GM06990 (cell line): ENCODE measurements around the gene TMEM255A.

Experiments
- DNase-seq: peaks from one replicate; pipeline ENCODE4 v3.0.0-alpha.2; 2011; ENCODE audit not compliant: insufficient read length; ENCODE audit errors: extremely low read depth
- H3K27me3 ChIP-seq: replicated peaks from 2 replicates; pipeline ENCODE4 v1.6.0; 2011; ENCODE audit warnings: low read length; ENCODE audit not compliant: control insufficient read depth, insufficient read depth
- H3K36me3 ChIP-seq: 2 replicates; pipeline ENCODE4 v1.5.1; 2011; ENCODE audit warnings: low read length; ENCODE audit not compliant: control insufficient read depth, insufficient read depth
- H3K4me3 ChIP-seq: replicated peaks from 2 replicates; pipeline ENCODE4 v1.5.1; 2011; ENCODE audit warnings: low read depth, mild to moderate bottlenecking, control low read depth, low read length
- TF ChIP-seq, protein P1 (sequence below): IDR thresholded peaks from 2 replicates; pipeline ENCODE4 v1.5.1; 2011; ENCODE audit warnings: low read length, control low read depth, mild to moderate bottlenecking, inconsistent platforms; ENCODE audit not compliant: insufficient read depth, poor library complexity, severe bottlenecking

TMEM255A gene

DNA sequence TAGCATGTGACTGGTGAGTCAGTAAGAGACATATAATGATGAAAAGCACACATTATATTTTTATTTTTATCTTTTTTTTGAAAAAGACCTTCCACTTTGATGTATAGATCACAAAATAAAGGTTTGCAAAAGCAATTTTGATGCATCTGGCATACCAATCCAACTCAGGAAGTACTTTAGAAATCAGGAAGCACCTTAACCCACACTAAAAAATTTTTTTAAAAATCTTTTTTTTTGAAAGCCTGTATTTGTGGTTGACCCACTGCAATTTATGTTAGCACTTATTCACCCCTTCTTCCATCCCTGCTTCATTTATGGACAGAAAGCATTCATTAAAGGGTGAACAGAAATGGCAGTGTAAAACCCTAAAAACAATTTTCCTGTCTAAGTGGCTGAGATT, 16.6 kb downstream of the TMEM255A start:
- H3K27me3 ChIP-seq, result no peaks in the 10 kb centered on the region
- no peak overlapping the region for H3K4me3 ChIP-seq
- TF ChIP-seq, protein P1, sequence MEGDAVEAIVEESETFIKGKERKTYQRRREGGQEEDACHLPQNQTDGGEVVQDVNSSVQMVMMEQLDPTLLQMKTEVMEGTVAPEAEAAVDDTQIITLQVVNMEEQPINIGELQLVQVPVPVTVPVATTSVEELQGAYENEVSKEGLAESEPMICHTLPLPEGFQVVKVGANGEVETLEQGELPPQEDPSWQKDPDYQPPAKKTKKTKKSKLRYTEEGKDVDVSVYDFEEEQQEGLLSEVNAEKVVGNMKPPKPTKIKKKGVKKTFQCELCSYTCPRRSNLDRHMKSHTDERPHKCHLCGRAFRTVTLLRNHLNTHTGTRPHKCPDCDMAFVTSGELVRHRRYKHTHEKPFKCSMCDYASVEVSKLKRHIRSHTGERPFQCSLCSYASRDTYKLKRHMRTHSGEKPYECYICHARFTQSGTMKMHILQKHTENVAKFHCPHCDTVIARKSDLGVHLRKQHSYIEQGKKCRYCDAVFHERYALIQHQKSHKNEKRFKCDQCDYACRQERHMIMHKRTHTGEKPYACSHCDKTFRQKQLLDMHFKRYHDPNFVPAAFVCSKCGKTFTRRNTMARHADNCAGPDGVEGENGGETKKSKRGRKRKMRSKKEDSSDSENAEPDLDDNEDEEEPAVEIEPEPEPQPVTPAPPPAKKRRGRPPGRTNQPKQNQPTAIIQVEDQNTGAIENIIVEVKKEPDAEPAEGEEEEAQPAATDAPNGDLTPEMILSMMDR, result no peak
- DNase-seq, result no peak
- H3K36me3 ChIP-seq, result no peaks in the 10 kb centered on the region

DNA sequence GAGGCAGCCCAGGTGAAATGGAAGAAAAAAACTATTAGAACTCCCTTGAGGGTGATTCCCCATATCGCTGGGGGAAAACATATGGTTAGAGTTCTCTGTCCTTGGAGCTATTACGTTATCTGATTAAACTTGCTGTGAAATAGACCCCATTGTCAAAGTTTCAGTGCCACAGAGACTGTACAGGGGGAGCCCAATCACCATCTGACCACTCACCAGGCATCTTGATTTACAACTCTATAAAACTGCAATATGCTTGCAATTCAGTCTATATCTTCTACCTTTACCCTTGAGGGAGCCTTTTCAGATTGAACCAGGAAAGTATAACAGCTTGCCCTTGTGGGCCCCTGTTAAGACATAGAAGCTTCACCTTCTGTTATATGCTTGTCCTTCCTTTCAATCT, 18.2 kb downstream of the TMEM255A start:
- H3K27me3 ChIP-seq, result no peaks in the 10 kb centered on the region
- no peak for DNase-seq
- TF ChIP-seq, protein P1, result no peak
- no peak overlapping the region for H3K4me3 ChIP-seq
- no peaks in the 10 kb centered on the region for H3K36me3 ChIP-seq

DNA sequence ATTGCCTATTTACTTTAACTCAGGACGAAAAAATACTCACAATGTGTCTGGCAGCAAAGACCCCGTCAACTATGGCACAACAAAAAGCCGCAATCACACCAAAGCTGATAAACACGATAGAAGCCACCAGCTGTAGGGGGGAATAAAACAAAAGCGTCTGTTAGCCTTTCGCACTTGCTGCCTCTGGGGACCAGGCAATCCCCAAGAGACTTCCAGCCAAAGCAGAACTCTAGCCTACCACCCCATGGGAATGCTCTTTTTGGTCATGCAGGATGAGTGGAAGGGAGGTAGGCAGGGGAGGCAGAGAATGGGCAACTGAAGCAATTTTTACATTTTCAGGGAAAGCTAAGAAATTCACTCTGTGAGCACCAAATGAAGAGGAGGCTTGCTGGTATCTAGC, 20.1 kb downstream of the TMEM255A start:
- Histone ChIP-seq H3K36me3 (no peaks in the 10 kb centered on the region), H3K27me3 (no peaks in the 10 kb centered on the region), H3K4me3 (no peak overlapping the region)
- TF ChIP-seq, protein P1, result no peak
- DNase-seq, result no peak

DNA sequence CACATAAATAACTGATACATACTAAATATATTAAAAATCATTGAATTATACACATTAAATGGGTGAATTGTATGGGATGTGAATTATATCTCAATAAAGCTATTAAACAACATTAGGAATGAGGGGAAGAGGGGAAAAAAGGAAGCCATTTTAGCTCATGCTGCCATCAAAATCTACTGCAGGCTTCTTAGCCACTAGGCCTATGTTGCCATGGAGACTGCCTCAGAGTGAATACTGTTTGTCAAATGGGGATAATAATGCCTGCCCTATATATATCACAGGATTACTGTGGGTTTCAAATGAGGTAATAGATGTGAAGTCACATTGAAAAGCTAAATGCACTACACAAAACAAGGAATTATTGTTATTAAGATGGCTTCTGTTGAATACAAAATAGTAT, 21.2 kb downstream of the TMEM255A start:
- no peak for DNase-seq
- Histone ChIP-seq H3K36me3 (no peaks in the 10 kb centered on the region), H3K27me3 (no peaks in the 10 kb centered on the region), H3K4me3 (no peak overlapping the region)
- TF ChIP-seq, protein P1, result no peak

DNA sequence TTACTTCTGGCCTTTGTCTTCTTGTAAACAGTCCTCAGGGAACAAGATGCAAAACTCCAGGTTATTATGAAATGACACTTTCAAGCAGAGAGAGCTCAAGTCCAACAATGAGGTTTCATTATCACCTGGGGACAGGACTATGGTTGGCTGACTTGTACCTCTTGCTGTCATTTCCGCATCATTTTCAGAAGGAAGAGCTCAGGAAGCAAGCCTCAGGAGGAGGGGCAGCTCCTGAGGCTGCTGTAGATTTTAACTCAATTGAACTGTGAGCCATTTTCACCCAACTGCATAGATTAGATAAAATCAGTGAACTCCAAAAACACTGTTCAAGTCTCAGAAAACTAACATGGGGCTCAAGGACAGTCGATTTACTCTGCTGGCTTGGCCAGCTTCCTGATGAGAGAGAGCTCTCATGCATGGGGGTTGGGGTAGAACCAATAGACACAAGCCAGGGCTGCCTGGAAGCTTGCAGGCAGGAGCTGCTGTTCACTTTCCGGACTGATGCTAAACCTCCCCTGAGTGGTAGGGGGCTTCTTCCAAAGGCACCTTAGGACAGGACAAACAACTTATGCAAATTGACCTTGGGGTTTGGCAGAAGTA, 23.6 kb downstream of the TMEM255A start:
- peak; percentile 37 for DNase-seq
- Histone ChIP-seq H3K27me3 (no peaks in the 10 kb centered on the region), H3K36me3 (no peaks in the 10 kb centered on the region), H3K4me3 (no peak overlapping the region)
- TF ChIP-seq, protein P1, result no peak
